Osteoblast (primary cell): ENCODE data around the gene SLC12A7. TPM values are rescaled to one million over a fixed set of nuclear protein-coding genes. Genes with fewer than 3 reads are reported as not detected.

Experiments
- DNase-seq: peaks from one replicate; pipeline ENCODE4 v3.0.0; 2011; ENCODE audit warnings: low spot score, mixed read lengths; ENCODE audit not compliant: insufficient read length; ENCODE audit errors: missing footprints
- H2AFZ ChIP-seq: 2 replicates; pipeline ENCODE4 v1.6.0; 2011; ENCODE audit warnings: mild to moderate bottlenecking, low read length
- H3K27ac ChIP-seq: 2 replicates; pipeline ENCODE4 v1.5.1; 2011; ENCODE audit warnings: mild to moderate bottlenecking, low read depth, low read length, moderate library complexity
- H3K27me3 ChIP-seq: 2 replicates; pipeline ENCODE4 v1.6.0; 2012; ENCODE audit warnings: mild to moderate bottlenecking, control low read depth, inconsistent platforms, low read length, moderate library complexity; ENCODE audit not compliant: insufficient read depth
- H3K36me3 ChIP-seq: 2 replicates; pipeline ENCODE4 v1.5.1; 2011; ENCODE audit warnings: mild to moderate bottlenecking, low read length, control low read depth, moderate library complexity; ENCODE audit not compliant: insufficient read depth
- H3K4me1 ChIP-seq: 2 replicates; pipeline ENCODE4 v1.5.1; 2011; ENCODE audit warnings: mild to moderate bottlenecking, low read length, control low read depth, moderate library complexity; ENCODE audit not compliant: insufficient read depth
- H3K4me2 ChIP-seq: 2 replicates; pipeline ENCODE4 v1.6.0; 2011; ENCODE audit warnings: mild to moderate bottlenecking, low read length; ENCODE audit not compliant: insufficient read depth
- H3K4me3 ChIP-seq: fragments of 200-600 bp; sonication (generic); 3 replicates; pipeline ENCODE4 v1.5.1; 2012; ENCODE audit warnings: mild to moderate bottlenecking, low read length, inconsistent platforms; ENCODE audit not compliant: insufficient read depth
- H3K79me2 ChIP-seq: 2 replicates; pipeline ENCODE4 v1.6.0; 2012; ENCODE audit warnings: mild to moderate bottlenecking, low read length, control low read depth, inconsistent platforms; ENCODE audit not compliant: insufficient read depth
- H3K9me3 ChIP-seq: 2 replicates; pipeline ENCODE4 v1.5.1; 2011; ENCODE audit warnings: low read depth, low read length, control low read depth
- H4K20me1 ChIP-seq: 2 replicates; pipeline ENCODE4 v1.6.0; 2012; ENCODE audit warnings: mild to moderate bottlenecking, low read length, control low read depth; ENCODE audit not compliant: insufficient read depth
- CTCF ChIP-seq: IDR thresholded peaks from 2 replicates; pipeline ENCODE4 v1.5.1; 2011; ENCODE audit warnings: mild to moderate bottlenecking, low read depth, low read length, moderate library complexity; ENCODE audit errors: extremely low read depth
- total RNA-seq: library from RNA; depleted of rRNA; stranded (reverse); fragments of >200 nt; gene quantifications from 2 replicates; pipeline ENCODE4 v1.2.3, GENCODE V29; 2012

The SLC12A7 gene
- total RNA-seq, 1 donor = 6.9 TPM

- no peak overlapping the region for H2AFZ ChIP-seq
- H3K27ac ChIP-seq = no peak overlapping the region
- H4K20me1 ChIP-seq = no peaks in the 10 kb centered on the region
- H3K4me1 ChIP-seq = no peaks in the 10 kb centered on the region
- no peaks in the 10 kb centered on the region for H3K27me3 ChIP-seq
- no peak overlapping the region for H3K4me2 ChIP-seq
- no peaks in the 10 kb centered on the region for H3K36me3 ChIP-seq
- no peak overlapping the region for H3K4me3 ChIP-seq
- no peaks in the 10 kb centered on the region for H3K79me2 ChIP-seq
- no peak for TF ChIP-seq CTCF
- no peak for DNase-seq
- no peaks in the 10 kb centered on the region for H3K9me3 ChIP-seq
Measured at GRCh38 chr5:1077491-1078020, 34.3 kb downstream of the SLC12A7 start.

GRCh38 chr5:1077026-1077425 is 34.8 kb downstream of the SLC12A7 start:
- Histone ChIP-seq H3K36me3 (no peaks in the 10 kb centered on the region), H3K27ac (no peak overlapping the region), H3K79me2 (no peaks in the 10 kb centered on the region), H3K27me3 (no peaks in the 10 kb centered on the region), H3K4me3 (no peak overlapping the region), H3K4me1 (no peaks in the 10 kb centered on the region), H2AFZ (no peak overlapping the region), H3K4me2 (no peak overlapping the region), H3K9me3 (no peaks in the 10 kb centered on the region), H4K20me1 (no peaks in the 10 kb centered on the region)
- no peak for DNase-seq
- TF ChIP-seq CTCF = no peak

- Histone ChIP-seq H3K4me1 (no peaks in the 10 kb centered on the region), H3K27ac (no peak overlapping the region), H3K4me2 (no peak overlapping the region), H3K27me3 (no peaks in the 10 kb centered on the region), H3K36me3 (no peaks in the 10 kb centered on the region), H2AFZ (no peak overlapping the region), H3K4me3 (no peak overlapping the region), H4K20me1 (no peaks in the 10 kb centered on the region), H3K79me2 (no peaks in the 10 kb centered on the region), H3K9me3 (no peaks in the 10 kb centered on the region)
- TF ChIP-seq CTCF = no peak
- DNase-seq = no peak
Measured at GRCh38 chr5:1076406-1076805, 35.5 kb downstream of the SLC12A7 start.

GRCh38 chr5:1075931-1076330 is 35.9 kb downstream of the SLC12A7 start:
- no peaks in the 10 kb centered on the region for H3K36me3 ChIP-seq
- H3K4me2 ChIP-seq = no peak overlapping the region
- TF ChIP-seq CTCF = no peak
- no peak overlapping the region for H3K4me3 ChIP-seq
- no peaks in the 10 kb centered on the region for H3K27me3 ChIP-seq
- no peaks in the 10 kb centered on the region for H3K9me3 ChIP-seq
- no peak for DNase-seq
- no peak overlapping the region for H2AFZ ChIP-seq
- no peaks in the 10 kb centered on the region for H3K79me2 ChIP-seq
- H4K20me1 ChIP-seq = no peaks in the 10 kb centered on the region
- H3K4me1 ChIP-seq = no peaks in the 10 kb centered on the region
- H3K27ac ChIP-seq = no peak overlapping the region
